ENCODE results near the gene SRPX.

Gene SRPX

DNA sequence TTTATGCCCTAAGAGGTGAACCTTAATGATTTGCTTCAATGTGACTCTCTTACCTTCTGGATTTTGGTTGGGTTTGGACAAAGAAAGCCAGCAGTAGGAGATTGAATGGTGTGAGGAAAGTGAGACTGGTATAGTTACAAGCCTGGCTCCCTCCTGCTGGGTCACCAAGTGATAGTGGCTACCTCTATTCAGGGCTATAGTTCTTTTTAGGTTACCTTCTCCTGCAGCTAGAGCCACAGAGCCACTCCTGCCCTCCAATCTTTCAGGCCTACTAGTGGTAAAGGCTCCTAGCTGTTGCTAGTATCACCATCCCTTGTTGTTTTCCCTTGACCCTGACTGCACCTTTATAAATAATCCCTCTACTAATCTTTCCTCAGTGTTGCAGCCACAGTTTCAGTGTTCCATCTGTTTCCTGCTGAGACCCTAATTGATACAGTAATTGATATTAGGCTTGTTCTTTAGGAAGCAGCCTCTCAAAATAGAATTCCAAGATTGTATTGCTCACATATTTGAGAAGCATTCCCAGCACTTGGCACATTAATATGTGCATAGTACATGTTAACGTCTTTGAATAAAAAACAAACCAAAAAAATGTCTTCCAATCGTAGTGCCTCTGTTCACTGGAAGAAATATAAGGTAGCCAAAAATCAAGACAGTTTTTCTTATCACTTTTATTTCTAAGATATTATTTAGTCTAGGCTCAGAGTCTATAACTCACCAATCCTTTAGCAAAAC is 82.3 kb downstream of the SRPX start:
- no peak for DNase-seq

DNA sequence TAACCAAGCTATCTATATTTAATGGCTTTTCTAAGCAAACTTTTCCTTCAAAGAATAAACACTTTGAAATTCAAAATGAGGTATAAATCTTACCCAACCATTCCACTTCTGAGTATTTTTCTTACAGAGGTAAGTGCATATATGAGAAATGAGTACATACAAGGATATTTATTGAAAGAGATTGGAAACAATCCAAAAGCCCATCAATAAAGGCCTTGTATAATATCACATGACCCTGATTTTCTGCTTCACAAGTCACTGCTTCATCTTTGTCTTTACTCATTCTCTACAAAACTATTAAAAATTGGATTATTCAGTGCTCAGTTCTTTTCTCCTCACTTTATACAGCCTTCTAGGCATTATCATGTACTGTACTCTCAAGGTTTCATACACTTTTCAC is 91.3 kb downstream of the SRPX start:
- no peak for DNase-seq

DNA sequence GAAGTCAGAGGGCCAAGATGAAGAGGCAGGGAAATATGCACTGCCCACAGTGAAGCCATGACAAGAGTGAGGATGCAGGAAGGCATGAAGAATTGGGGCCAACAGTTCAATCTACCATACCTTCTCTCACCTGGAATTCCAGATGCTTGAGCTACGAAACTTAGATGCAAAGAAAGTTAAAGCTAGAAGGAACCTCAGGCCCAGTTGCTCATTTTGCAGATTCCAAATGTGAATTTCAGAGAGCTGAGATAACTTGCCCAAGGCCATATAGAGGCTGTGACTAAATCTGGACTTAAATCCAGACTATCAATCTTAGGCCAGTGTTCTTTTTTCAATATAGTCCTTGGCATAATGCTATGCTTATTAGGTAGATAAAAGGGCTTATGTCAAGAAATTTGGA is 92.7 kb downstream of the SRPX start:
- DNase-seq = no peak

DNA sequence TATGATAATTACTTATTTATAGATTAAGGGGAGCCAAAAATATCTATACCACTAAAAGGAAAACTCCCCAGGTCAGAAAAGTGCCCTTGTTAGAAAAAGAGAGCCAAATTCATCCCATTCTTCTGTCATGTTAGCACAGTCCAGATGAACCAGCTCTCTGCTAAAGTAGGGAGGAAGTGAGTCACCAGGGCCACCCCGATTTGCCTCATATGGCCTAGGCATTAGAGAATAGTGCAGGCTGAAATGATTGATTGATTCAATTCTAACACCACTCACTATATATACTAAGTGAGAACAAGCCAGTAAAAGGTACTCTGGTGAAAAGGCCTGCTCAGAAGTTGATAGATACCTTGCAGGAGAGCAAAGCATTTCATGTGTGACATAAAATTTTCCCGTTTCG is 94.5 kb downstream of the SRPX start:
- no peak for DNase-seq

GRCh38 chrX:38124000-38124399 is 96.7 kb downstream of the SRPX start:
- no peak for DNase-seq

- DNase-seq = no peak
Measured at GRCh38 chrX:38117485-38117884, 103.2 kb downstream of the SRPX start.

DNA sequence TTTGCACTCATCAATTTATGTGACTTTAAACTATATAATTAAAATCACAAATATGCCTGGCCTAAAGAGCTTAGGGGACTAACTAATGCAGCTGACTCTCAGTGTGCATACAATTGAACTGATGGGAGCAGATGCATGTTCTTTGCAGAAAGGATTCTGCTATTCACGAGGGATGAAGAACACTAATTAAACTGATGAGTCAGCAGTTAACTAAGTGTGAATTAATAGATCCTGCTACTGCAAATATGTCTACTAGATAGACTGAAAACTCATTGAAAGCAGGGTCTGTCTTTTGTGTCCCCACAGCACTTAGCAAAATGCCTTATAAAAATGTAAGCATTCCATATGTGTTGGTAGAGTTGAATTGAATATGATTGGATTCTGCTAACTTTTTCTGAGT is 104.0 kb downstream of the SRPX start:
- DNase-seq = no peak

GRCh38 chrX:38112566-38112965 is 108.1 kb downstream of the SRPX start:
- DNase-seq = no peak

GRCh38 chrX:38111196-38111595 is 109.5 kb downstream of the SRPX start:
- no peak for DNase-seq

- DNase-seq = no peak
Measured at GRCh38 chrX:38110231-38110630, 110.4 kb downstream of the SRPX start.

DNA sequence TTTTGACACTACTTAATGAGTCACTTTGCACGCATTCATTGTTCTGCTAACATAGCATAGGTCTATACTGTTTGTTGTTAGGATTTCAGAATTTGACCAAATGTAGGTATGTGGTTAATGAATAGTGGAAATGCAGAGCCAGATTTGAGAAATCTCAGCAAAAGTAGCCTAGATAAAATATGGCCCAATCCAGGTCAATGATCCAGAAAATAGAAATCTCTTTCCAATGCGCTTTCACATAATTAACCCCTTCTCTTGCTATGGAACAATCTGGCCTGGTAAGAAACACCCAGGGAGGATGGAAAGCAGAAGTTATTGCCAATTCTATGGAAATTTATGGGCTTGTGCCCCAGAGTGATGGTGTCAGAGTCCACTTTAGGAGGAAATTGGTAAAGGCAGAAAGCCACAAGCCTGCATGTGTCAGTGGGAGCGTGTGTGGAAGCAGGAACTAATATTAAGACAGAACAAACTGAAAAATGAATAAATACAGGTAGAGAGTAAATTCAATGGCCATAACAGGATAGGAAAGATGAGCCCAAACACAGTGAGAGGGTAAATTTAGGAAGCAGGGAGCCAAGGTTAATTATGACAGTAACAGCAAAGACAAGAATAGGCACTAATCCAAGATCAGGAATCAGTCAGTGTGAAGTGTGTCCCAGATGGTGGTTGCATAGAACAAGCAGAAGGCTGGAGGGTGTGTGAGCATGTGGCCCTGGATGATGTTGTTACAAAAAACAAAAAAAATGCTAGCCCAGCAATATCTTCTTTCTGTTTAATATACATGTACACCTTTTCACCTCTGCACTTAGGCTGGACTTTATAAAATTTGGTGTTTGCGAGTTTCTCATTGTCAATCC is 111.4 kb downstream of the SRPX start:
- DNase-seq = no peak

GRCh38 chrX:38108364-38108763 is 112.3 kb downstream of the SRPX start:
- DNase-seq = no peak

DNA sequence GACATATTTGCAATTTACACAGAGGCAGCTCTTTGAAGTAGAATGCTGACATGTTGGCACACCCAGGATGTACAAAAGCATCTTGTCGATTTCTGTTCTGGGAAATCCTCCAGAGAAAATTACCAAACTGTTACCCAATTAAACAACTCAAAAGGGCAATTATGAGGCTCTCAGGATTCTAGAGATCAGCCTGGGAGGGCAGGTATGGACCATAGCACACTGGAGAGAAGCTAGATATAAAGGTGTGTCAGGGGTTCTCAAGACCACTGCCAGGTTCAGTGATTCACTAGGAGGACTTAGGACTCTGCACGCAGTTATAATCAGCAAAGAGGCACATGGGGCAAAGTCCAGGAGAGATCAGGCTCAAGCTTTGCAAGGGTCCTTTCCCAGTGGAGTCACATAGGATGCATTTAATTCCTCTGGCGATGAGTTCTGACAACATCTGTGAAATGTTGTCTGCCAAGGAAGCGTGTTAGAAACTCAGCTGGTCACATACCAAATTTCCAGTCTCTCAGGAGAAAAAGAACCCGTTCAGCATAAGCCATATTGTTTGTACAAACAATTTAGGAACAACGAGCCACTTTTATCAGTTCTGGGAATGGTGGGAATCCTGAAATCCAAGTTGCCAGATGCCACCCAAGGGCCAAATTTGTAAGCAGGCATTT is 113.5 kb downstream of the SRPX start:
- no peak for DNase-seq

DNA sequence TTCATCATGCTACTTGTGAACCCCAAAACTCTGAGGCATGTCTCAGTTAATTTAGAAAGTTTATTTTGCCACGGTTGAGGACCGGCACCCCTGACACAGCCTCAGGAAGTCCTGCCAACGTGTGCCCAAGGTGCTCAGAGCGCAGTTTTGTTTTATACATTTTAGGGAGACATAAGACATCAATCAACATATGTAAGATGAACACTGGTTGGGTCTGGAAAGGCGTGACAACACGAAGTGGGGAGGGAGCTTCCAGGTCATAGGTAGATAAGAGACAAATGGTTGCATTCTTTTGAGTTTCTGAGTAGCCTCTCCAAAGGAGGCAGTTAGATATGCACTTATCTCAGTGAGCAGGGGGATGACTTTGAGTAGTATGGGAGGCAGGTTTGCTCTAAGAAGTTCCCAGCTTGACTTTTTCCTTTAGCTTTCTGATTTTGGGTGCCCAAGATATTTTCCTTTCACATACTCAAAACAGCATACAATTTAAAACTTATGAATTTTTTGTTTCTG is 115.4 kb downstream of the SRPX start:
- no peak for DNase-seq

GRCh38 chrX:38103857-38104812 is 116.5 kb downstream of the SRPX start:
- no peak for DNase-seq

DNA sequence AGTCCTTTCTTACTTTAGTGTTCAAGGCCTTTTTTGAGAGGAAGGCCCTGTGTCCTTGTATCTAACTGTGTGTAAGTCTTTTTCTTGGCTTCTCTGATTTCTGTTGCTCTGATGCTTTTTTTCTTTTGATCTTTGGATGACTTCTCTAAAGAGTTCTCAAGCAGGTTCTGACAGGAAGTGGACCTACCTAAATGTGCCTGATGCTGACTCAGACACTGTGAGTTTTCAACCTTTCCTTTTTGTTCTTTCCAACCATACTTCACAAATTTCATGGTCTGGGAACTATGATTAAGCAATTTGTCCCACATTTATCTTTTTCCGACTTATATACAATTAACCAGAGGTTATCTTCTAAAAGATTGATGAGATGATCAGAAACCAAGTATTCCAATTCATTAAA is 117.8 kb downstream of the SRPX start:
- DNase-seq = no peak

DNA sequence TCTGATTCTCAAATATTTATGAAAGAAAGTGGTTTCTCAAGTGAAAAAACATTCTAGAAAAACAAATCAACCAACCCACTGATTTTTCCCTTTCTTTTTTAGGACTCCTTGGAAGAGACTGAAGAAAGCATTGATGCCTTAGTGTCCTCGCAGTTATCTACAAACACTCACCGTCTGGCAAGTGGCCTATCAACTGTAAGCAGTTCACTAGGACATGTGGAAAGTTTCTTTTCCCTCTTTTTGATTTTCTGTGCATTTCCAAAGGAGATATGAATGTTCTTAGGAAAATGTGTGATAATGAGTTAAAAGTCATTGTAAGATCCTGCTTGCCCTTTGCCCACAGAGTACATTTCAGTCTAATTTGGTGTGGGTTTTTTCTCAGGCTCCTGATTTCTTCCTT is 118.4 kb downstream of the SRPX start:
- DNase-seq = no peak

GRCh38 chrX:38099688-38100087 is 121.0 kb downstream of the SRPX start:
- DNase-seq = no peak
